D721Med (cell line): Measurements from ENCODE around the gene TEAD4.

Source experiments
- DNase-seq: peaks from one replicate; pipeline ENCODE4 v3.0.0; 2011; ENCODE audit warnings: low spot score; ENCODE audit not compliant: insufficient read length
- FAIRE-seq: peaks from 2 replicates; lab custom pipeline; 2011; peaks lifted over from hg19 to GRCh38; lab: Jason Lieb, UNC
- CTCF ChIP-seq: IDR thresholded peaks from 2 replicates; pipeline ENCODE4 v1.5.1; 2012; ENCODE audit warnings: mild to moderate bottlenecking, control low read depth; ENCODE audit not compliant: insufficient read depth; ENCODE audit errors: missing control alignments

TEAD4 gene

GRCh38 chr12:2959192-2959504, at the start of gene TEAD4:
TEAD4 (plus strand) TSS chr12:2959397.
- peak; percentile 69 for DNase-seq
- FAIRE-seq, result no peak

GRCh38 chr12:2912216-2912575, 47.0 kb upstream of the TEAD4 start:
- FAIRE-seq (no peak), DNase-seq (no peak)
- no peak for TF ChIP-seq CTCF

More at GRCh38 chr12:2959192-2959504, at the start of gene TEAD4:
- no peak for TF ChIP-seq CTCF

GRCh38 chr12:2919249-2919648, 39.9 kb upstream of the TEAD4 start:
- DNase-seq (no peak), FAIRE-seq (no peak)
- no peak for TF ChIP-seq CTCF

- DNase-seq, result no peak
- FAIRE-seq, result no peak
- no peak for TF ChIP-seq CTCF
Observed at GRCh38 chr12:2922329-2922728, 36.9 kb upstream of the TEAD4 start.

- TF ChIP-seq CTCF, result no peak
- DNase-seq, result no peak
Observed at GRCh38 chr12:2923057-2923456, 36.1 kb upstream of the TEAD4 start.

GRCh38 chr12:2924019-2924418, 35.2 kb upstream of the TEAD4 start:
- FAIRE-seq, result no peak
- no peak for TF ChIP-seq CTCF

More at GRCh38 chr12:2923057-2923456, 36.1 kb upstream of the TEAD4 start:
- FAIRE-seq, result no peak

GRCh38 chr12:2925322-2925995, 33.7 kb upstream of the TEAD4 start:
- DNase-seq (no peak), FAIRE-seq (no peak)
- no peak for TF ChIP-seq CTCF

More at GRCh38 chr12:2924019-2924418, 35.2 kb upstream of the TEAD4 start:
- DNase-seq, result no peak
